Common myeloid progenitor, CD34-positive (primary cell): ENCODE data around the gene ST8SIA4.
A peak's percentile ranks its signal among the peaks of the same experiment; 100 is the strongest.

Experiments used
- CTCF ChIA-PET: fragments of 350-600 bp; sonication (Branson Sonifier 250); formaldehyde crosslinking; loops from one replicate; lab custom pipeline; 2021; ENCODE audit warnings: antibody characterized with exemption; lab: Charles Lee
- POLR2A ChIA-PET: fragments of 350-600 bp; sonication (Branson Sonifier 250); formaldehyde crosslinking; loops from one replicate; lab custom pipeline; 2021; ENCODE audit warnings: antibody characterized with exemption; lab: Charles Lee
- DNase-seq, 3 donors: peaks; one replicate each; pipeline versions ENCODE4 v3.0.0 to v3.0.0-alpha.2; 2013
- H3K27ac ChIP-seq, 2 experiments: 1 replicate in 1 of 2; 2 replicates in 1 of 2; pipeline ENCODE4 v1.7.0; 2013; ENCODE audit warnings: inconsistent platforms in 2 of 2, low read length in 2 of 2, mild to moderate bottlenecking in 2 of 2, low read depth in 1 of 2, moderate library complexity in 1 of 2; ENCODE audit not compliant: severe bottlenecking in 2 of 2, insufficient read depth in 1 of 2, poor library complexity in 1 of 2
- H3K27me3 ChIP-seq, 5 experiments: replicated peaks in 2 of 5; 1 replicate in 3 of 5; 2 replicates in 2 of 5; pipeline versions ENCODE4 v1.6.1 to v1.7.0; 2013; ENCODE audit warnings: low read length in 4 of 5, mild to moderate bottlenecking in 2 of 5, moderate library complexity in 2 of 5, inconsistent platforms in 1 of 5; ENCODE audit not compliant: insufficient read depth in 5 of 5, control insufficient read depth in 4 of 5
- H3K36me3 ChIP-seq, 4 experiments: 1 replicate in 2 of 4; 2 replicates in 2 of 4; pipeline versions ENCODE4 v1.6.1 to v1.7.0; 2013; ENCODE audit warnings: low read length in 3 of 4, control low read depth in 1 of 4, mild to moderate bottlenecking in 1 of 4; ENCODE audit not compliant: control insufficient read depth in 4 of 4, insufficient read depth in 4 of 4
- H3K4me1 ChIP-seq, 4 experiments: 1 replicate in 3 of 4; 2 replicates in 1 of 4; pipeline versions ENCODE4 v1.6.1 to v1.7.1; 2013; ENCODE audit warnings: low read length in 3 of 4, mild to moderate bottlenecking in 3 of 4, control low read depth in 1 of 4, inconsistent platforms in 1 of 4, moderate library complexity in 1 of 4; ENCODE audit not compliant: control insufficient read depth in 4 of 4, insufficient read depth in 4 of 4; ENCODE audit errors: control extremely low read depth in 1 of 4
- H3K4me3 ChIP-seq, 7 experiments: 1 replicate in 4 of 7; 2 replicates in 3 of 7; pipeline versions ENCODE4 v1.5.1 to v1.7.0; 2013; ENCODE audit warnings: mild to moderate bottlenecking in 7 of 7, low read length in 6 of 7, moderate library complexity in 6 of 7, inconsistent platforms in 2 of 7, low read depth in 2 of 7, control low read depth in 1 of 7; ENCODE audit not compliant: insufficient read depth in 4 of 7, control insufficient read depth in 1 of 7; ENCODE audit errors: extremely low read depth in 1 of 7
- H3K9me3 ChIP-seq, 5 experiments: 1 replicate in 4 of 5; 2 replicates in 1 of 5; pipeline versions ENCODE4 v1.6.1 to v1.7.1; 2013; ENCODE audit warnings: low read length in 4 of 5, mild to moderate bottlenecking in 2 of 5, inconsistent platforms in 1 of 5, low read depth in 1 of 5, moderate library complexity in 1 of 5; ENCODE audit not compliant: control insufficient read depth in 4 of 5, insufficient read depth in 2 of 5; ENCODE audit errors: control extremely low read depth in 1 of 5
- WGBS: methylation state at CpG from one replicate; pipeline ENCODE4 v1.1.5; 2013; ENCODE audit not compliant: insufficient coverage; 5-methylcytosine and 5-hydroxymethylcytosine counted together

ST8SIA4 gene

DNA sequence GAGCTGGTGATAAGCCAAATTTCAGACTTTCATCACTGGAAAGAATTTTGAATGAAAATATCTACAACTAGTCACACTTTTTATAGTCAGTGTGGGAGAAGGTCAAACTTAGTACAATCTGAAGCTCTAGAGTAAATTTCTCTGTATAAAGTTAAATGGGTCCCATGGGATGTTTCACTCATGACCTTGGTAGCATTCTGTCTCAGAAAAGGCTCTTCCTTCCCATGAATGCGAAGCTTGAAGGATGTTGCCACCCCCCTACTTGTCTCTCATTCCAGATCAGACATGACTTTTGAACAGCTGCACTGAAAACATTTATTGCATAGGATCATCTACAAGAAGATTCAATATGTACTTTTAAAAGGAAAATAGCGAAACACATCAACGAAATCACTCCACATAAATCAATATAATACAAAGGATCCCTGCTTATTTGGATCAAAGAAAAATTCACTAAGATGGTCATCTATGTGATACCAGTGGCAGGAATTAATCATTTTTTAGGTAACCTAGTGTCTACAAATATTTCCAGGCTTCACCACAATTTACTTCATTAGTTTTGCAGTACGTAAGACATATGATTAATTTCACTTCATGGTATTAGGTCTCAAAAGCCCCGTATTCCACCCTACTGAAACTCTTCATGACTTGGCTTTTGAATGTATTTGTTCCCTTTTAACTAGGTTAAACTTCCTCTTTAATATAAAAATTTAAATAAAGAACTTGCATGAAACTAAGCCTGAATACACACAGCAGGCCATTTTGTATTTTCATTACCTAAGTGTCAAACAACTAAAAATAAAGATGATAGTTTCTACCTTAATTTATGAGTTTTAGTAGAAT is 4.4 kb downstream of the ST8SIA4 start:
- H3K9me3 ChIP-seq, result no peaks in the 10 kb centered on the region
- ChIA-PET POLR2A (no interaction called here), CTCF (interaction anchor here (0.7 to 1.3 kb wide), 2 partner anchors 9 to 10 kb away, joined by 3 to 4 read pairs; no protein-coding TSS in a partner anchor)
- peak overlapping the region in 1 of 2 experiments; percentile 67 for H3K27ac ChIP-seq
- DNase-seq, result peak in 2 of 3 donors; percentile 69 to 76
- no peaks in the 10 kb centered on the region for H3K27me3 ChIP-seq
- H3K4me3 ChIP-seq, result peak overlapping the region in 3 of 7 experiments; percentile 7 to 39 (median 8)
- whole genome bisulfite sequencing, result 40% methylated on average over 2 of the region's 5 CpGs
- peaks cover 16 to 50% (median 33%) of the 10 kb centered on the region in 4 experiments for H3K4me1 ChIP-seq
- peaks cover 0 to 8% (median 4%) of the 10 kb centered on the region in 4 experiments for H3K36me3 ChIP-seq

DNA sequence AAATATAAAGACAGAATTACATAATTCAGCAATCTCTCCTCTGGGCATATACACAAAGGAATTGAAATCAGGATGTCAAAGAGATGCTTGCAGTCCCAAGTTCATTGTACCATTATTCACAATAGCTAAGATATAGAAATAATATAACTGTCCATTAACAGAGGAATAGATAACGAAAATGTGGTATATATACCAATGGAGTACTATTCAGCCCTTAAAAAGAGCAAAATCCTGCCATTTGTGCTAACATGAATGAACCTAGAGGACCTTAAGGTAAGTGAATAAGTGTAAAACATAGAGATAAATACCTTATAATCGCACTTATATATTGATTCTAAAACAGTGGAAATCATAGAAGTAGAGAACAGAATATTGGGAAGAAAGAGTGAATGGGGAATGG is 7.0 kb downstream of the ST8SIA4 start:
- ChIA-PET POLR2A (no interaction called here), CTCF (interaction anchor here (2.7 kb wide), 1 partner anchor 54 kb away, joined by 9 read pairs; no protein-coding TSS in a partner anchor)
- no peaks in the 10 kb centered on the region for H3K27me3 ChIP-seq
- peaks cover 0 to 10% (median 4%) of the 10 kb centered on the region in 4 experiments for H3K36me3 ChIP-seq
- H3K27ac ChIP-seq, result no peak overlapping the region
- no CpG with 5 or more reads among the region's 2 CpGs for WGBS
- no peaks in the 10 kb centered on the region for H3K9me3 ChIP-seq
- DNase-seq, result no peak
- H3K4me1 ChIP-seq, result peaks cover 12 to 39% (median 26%) of the 10 kb centered on the region in 4 experiments
- H3K4me3 ChIP-seq, result no peak overlapping the region

DNA sequence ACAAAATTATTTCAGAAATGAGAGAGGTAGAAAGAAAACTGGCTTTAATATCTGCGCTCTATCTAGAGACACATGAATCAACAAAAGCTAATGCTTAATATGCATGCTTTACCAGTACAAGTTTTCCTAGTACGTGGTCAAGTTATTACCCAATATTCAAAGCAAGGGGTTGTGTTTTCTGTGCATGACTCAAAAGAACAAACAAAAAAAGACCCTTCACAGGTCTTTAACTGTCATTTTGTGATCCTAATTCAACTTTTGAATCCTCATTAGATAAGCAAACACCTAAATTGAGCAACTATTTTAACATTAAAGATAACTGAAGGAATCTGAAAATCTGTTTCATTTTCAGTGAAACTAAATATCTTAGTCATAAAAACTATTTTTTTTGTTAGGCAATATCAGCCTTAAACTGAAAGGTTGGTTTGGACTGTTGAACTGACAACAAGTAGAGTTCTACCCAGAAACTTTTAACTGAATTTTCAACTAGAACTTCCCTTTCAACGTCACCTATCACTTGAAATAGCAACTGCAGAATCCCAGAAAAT is 12.5 kb downstream of the ST8SIA4 start:
- Histone ChIP-seq H3K4me3 (peak overlapping the region in 5 of 7 experiments; percentile 14 to 75 (median 52)), H3K27ac (peak overlapping the region; percentile 80 to 83), H3K9me3 (no peaks in the 10 kb centered on the region), H3K4me1 (peaks cover 4 to 25% (median 20%) of the 10 kb centered on the region in 4 experiments), H3K27me3 (no peaks in the 10 kb centered on the region), H3K36me3 (peaks cover 0 to 12% (median 4%) of the 10 kb centered on the region in 4 experiments)
- 0% methylated on average over 1 of the region's 3 CpGs for WGBS
- POLR2A ChIA-PET, result no interaction called here
- CTCF ChIA-PET, result interaction anchor here (0.9 to 1.0 kb wide), 2 partner anchors 9 to 13 kb away, joined by 3 read pairs; no protein-coding TSS in a partner anchor
- DNase-seq, result peak in 1 of 3 donors; percentile 42

DNA sequence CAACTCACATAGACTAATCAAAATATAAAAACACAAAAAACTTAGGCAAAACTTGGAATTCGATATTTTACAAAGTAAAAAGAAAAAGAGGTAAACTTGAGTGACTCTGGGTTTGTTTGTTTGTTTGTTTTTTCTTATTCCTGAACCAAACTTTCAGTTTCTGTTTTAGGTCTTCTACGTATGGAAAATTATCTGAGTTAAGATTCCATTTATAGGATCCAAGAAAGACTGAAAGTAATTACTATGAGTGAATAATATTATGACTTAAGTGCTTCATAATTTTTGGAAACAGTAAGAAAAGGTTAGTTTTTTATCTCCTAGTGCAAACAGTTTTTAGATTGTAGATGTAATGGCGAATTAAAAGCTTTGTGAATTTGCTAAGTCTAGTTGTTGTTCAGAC is 13.2 kb downstream of the ST8SIA4 start:
- Histone ChIP-seq H3K27ac (peak overlapping the region; percentile 80 to 83), H3K9me3 (no peaks in the 10 kb centered on the region), H3K4me3 (peak overlapping the region in 5 of 7 experiments; percentile 29 to 75 (median 52)), H3K27me3 (no peaks in the 10 kb centered on the region), H3K36me3 (peaks cover 0 to 11% (median 4%) of the 10 kb centered on the region in 4 experiments), H3K4me1 (peaks cover 4 to 25% (median 20%) of the 10 kb centered on the region in 4 experiments)
- POLR2A ChIA-PET, result no interaction called here
- peak in 2 of 3 donors; percentile 45 to 59 for DNase-seq
- WGBS, result no CpG with 5 or more reads among the region's 3 CpGs
- CTCF ChIA-PET, result interaction anchor here (0.9 to 1.0 kb wide), 2 partner anchors 10 to 12 kb away, joined by 3 read pairs; no protein-coding TSS in a partner anchor

DNA sequence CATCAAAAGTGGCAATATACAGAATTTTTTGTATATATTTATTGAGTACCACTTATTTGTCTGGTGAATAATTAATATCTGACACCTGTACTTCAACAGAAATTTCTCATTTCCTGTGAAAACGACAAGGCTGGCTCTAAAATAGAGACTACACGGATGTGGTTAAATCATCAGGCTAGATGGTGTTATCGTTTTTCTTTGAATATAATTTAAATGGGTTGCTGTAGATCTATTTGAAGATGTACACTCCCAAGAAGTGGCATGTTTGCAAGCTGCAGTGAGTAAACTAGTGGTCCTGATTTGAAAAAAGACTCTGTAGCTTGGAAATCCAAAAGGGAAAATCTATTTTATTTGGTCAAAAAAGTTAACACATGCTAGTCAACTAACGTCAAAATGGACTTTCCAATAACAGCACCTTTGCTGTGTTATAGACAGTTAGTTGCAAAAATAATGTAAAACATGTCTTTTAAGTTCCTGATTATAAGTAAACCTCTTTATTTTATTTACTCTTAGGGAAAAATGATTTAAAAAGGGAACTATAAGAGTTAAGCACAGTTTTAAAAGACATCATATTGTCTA is 13.8 kb downstream of the ST8SIA4 start:
- Histone ChIP-seq H3K4me3 (peak overlapping the region in 6 of 7 experiments; percentile 10 to 75 (median 40)), H3K27me3 (no peaks in the 10 kb centered on the region), H3K4me1 (peaks cover 4 to 27% (median 20%) of the 10 kb centered on the region in 4 experiments), H3K27ac (peak overlapping the region; percentile 80 to 83), H3K9me3 (no peaks in the 10 kb centered on the region), H3K36me3 (peaks cover 0 to 11% (median 8%) of the 10 kb centered on the region in 4 experiments)
- CTCF ChIA-PET, result interaction anchor here (2.0 kb wide), 1 partner anchor 14 kb away, joined by 5 read pairs; the partner anchor contains the start of gene ST8SIA4
- POLR2A ChIA-PET, result interaction anchor here (1.2 kb wide), 1 partner anchor 48 kb away, joined by 3 read pairs; no protein-coding TSS in a partner anchor
- peak in 1 of 3 donors; percentile 56 for DNase-seq
- WGBS, result 0% methylated on average over 3 of the region's 4 CpGs

DNA sequence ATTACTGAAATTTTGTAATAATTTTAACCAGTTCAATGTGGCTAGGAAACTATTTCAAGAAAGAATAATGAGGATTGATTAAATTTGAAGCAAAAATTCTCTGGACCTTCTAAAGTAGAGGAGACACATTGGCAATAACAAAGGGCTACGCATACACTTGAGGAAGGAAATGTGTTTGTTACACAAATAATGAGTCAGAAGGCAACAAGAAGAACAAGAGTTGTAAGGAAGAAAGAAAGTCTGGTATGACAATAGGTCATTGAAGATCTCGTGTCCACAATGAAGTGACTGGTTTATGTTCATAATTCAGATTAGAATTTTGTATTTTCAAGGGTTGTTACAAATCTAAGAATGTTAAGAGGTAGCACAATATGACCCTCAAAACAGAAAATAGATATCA is 25.8 kb downstream of the ST8SIA4 start:
- Histone ChIP-seq H3K9me3 (no peaks in the 10 kb centered on the region), H3K4me1 (no peaks in the 10 kb centered on the region), H3K4me3 (no peak overlapping the region), H3K27ac (no peak overlapping the region), H3K36me3 (peaks cover 17 to 42% (median 19%) of the 10 kb centered on the region in 4 experiments), H3K27me3 (no peaks in the 10 kb centered on the region)
- 89% methylated on average over 2 of the region's 2 CpGs for WGBS
- CTCF ChIA-PET, result interaction anchor here (1.5 to 1.6 kb wide), 2 partner anchors 10 to 13 kb away, joined by 3 read pairs; no protein-coding TSS in a partner anchor
- POLR2A ChIA-PET, result interaction anchor here (0.6 to 1.2 kb wide), 2 partner anchors 24 to 44 kb away, joined by 3 read pairs; no protein-coding TSS in a partner anchor
- DNase-seq, result no peak
